Activated T-helper 2 cell treated with anti-CD3 and anti-CD28 coated beads, Interferon-gamma antibody, Interleukin-2, Interleukin-4, amounts not matched to agents 10 μg/mL and 5 μg/mL and 100 μg/mL, durations not matched to agents 14 hours and 24 hours and 36 hours (primary cell): ENCODE results near the gene ITCH. TPM values are rescaled to one million over a fixed set of nuclear protein-coding genes. Genes with fewer than 3 reads are reported as not detected.
A peak's percentile ranks its signal among the peaks of the same experiment; 100 is the strongest.
"Not testable (repeated sequence)": the region's sequence is repeated elsewhere in the genome, so short reads cannot be mapped to it uniquely, and the experiment has no call there.

Experiments used
- DNase-seq: peaks from one replicate; pipeline ENCODE4 v3.0.0; 2021; ENCODE audit warnings: low spot score
- H3K27ac Mint-ChIP-seq: one replicate; pipeline ENCODE4 v1.8.0; 2021; ENCODE audit warnings: mixed read lengths
- H3K27me3 Mint-ChIP-seq: one replicate; pipeline ENCODE4 v1.8.0; 2021; ENCODE audit warnings: low read depth, mixed read lengths
- H3K36me3 Mint-ChIP-seq: one replicate; pipeline ENCODE4 v1.8.0; 2021; ENCODE audit warnings: low read depth, mixed read lengths
- H3K4me1 Mint-ChIP-seq: one replicate; pipeline ENCODE4 v1.8.0; 2021; ENCODE audit warnings: low read depth, mixed read lengths
- H3K4me3 Mint-ChIP-seq: one replicate; pipeline ENCODE4 v1.8.0; 2021; ENCODE audit warnings: low read depth, mild to moderate bottlenecking, moderate library complexity, mixed read lengths
- H3K9me3 Mint-ChIP-seq: one replicate; pipeline ENCODE4 v1.8.0; 2021; ENCODE audit warnings: mixed read lengths
- intact Hi-C: fragments of 100-400 bp; cut with micrococcal nuclease; formaldehyde crosslinking; loops from one replicate; pipeline ENCODE4 v1.15.1; 2023
- total RNA-seq: library from RNA; stranded (reverse); gene quantifications from 2 replicates; pipeline ENCODE4 v1.2.3, GENCODE V29; 2022

Gene ITCH
- total RNA-seq, 1 donor from 2014 or later: 53.0 TPM

DNA sequence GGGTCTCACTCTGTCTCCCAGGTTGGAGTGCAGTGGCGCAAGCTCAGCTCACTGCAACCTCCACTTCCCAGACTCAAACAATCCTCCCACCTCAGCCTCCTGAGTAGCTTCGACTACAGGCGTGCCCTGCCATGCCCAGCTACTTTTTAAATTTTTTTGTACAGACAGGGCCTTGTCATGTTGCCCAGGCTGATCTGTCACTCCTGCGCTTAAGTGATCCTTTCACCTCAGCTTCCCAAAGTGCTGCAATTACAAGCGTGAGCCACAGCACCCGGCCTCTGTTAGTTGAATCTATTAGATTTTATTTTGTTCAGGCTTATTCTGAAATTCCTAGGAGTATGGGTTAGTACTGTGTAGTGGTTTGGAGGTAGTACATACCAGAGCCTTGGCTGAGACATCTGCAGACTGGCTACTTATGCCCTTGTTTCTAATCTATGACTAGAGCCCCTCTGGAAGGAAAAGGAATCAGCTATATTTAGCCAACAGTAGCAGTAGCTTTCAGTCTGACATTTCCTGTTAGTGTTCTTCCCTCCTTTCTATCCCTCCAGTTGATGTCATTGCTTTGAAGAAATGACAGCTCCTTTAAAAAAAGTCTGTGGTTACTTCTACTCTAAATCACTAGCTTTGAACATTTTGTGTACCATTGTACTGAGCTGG is 74.4 kb downstream of the ITCH start:
- intact Hi-C loops: loop anchor here (10.0 kb wide), 1 partner anchor 123 kb away; no protein-coding TSS in a partner anchor
- DNase-seq: no peak
- Mint-ChIP-seq H3K4me3 (no peak overlapping the region), H3K36me3 (peaks cover 39% of the 10 kb centered on the region), H3K27ac (peak overlapping the region; percentile 12), H3K9me3 (no peaks in the 10 kb centered on the region), H3K27me3 (no peaks in the 10 kb centered on the region), H3K4me1 (peaks cover 13% of the 10 kb centered on the region)

DNA sequence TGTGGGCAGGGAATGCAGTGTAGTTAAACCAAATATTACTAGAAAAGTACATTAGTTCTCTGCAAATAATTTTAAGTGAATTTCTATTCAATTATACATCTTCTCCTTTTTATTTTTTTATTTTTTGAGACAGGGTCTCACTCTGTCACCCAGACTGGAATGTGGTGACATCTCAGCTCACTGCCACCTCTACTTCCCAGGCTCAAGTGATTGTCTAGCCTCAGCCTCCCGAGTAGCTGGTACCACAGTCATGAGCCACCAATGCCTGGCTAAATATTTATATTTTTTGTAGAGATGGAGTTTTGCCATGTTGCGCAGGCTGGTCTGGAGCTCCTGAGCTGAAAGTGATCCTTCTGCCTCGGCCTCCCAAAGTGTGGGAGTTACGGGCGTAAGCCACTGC is 76.1 kb downstream of the ITCH start:
- no peak for DNase-seq
- Mint-ChIP-seq H3K27me3 (no peaks in the 10 kb centered on the region), H3K4me3 (no peak overlapping the region), H3K36me3 (peaks cover 45% of the 10 kb centered on the region), H3K4me1 (peaks cover 13% of the 10 kb centered on the region), H3K27ac (no peak overlapping the region), H3K9me3 (no peaks in the 10 kb centered on the region)
- intact Hi-C loops: loop anchor here (10.0 kb wide), 1 partner anchor 124 kb away; no protein-coding TSS in a partner anchor

GRCh38 chr20:34441423-34441822 is 78.3 kb downstream of the ITCH start:
- DNase-seq, H3K27me3 Mint-ChIP-seq, intact Hi-C loops, H3K4me3 Mint-ChIP-seq, H3K9me3 Mint-ChIP-seq, H3K27ac Mint-ChIP-seq: not testable (repeated sequence)
- Mint-ChIP-seq H3K36me3 (peaks cover 58% of the 10 kb centered on the region), H3K4me1 (peaks cover 13% of the 10 kb centered on the region)

- Mint-ChIP-seq H3K9me3 (no peaks in the 10 kb centered on the region), H3K27me3 (no peaks in the 10 kb centered on the region), H3K4me1 (peaks cover 4% of the 10 kb centered on the region), H3K4me3 (no peak overlapping the region), H3K27ac (no peak overlapping the region), H3K36me3 (peaks cover 64% of the 10 kb centered on the region)
- intact Hi-C loops: no loop called here
- no peak for DNase-seq
Observed at GRCh38 chr20:34443546-34443945, 80.5 kb downstream of the ITCH start.

GRCh38 chr20:34445177-34446065 is 82.3 kb downstream of the ITCH start:
- peaks cover 10% of the 10 kb centered on the region for H3K4me1 Mint-ChIP-seq
- H3K27ac Mint-ChIP-seq: no peak overlapping the region
- intact Hi-C loops: no loop called here
- H3K9me3 Mint-ChIP-seq: no peaks in the 10 kb centered on the region
- DNase-seq: no peak
- no peaks in the 10 kb centered on the region for H3K27me3 Mint-ChIP-seq
- peaks cover 70% of the 10 kb centered on the region for H3K36me3 Mint-ChIP-seq
- H3K4me3 Mint-ChIP-seq: no peak overlapping the region

DNA sequence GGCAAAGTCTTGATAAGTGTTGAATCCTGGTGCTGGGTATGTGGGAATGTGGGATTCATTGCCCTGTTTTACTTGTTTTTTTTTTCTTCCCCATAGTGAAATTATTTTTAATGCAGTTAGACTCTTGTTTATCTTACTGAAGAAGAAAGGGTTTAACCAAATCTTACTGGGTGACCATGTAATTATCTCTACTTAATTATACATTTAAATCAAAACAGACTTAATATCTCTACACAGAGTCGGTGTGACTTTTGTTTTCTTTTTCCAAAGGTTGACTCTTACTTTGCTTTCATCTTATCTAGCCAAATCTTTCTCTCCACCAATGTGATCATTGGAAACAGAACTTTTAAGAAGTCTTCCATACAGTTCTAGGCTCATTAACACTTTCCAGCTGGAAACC is 85.4 kb downstream of the ITCH start:
- Mint-ChIP-seq H3K9me3 (no peaks in the 10 kb centered on the region), H3K36me3 (peaks cover 75% of the 10 kb centered on the region), H3K4me1 (peaks cover 16% of the 10 kb centered on the region), H3K27ac (no peak overlapping the region), H3K27me3 (no peaks in the 10 kb centered on the region), H3K4me3 (no peak overlapping the region)
- DNase-seq: no peak
- intact Hi-C loops: no loop called here

- DNase-seq: no peak
- Mint-ChIP-seq H3K27me3 (no peaks in the 10 kb centered on the region), H3K36me3 (peaks cover 67% of the 10 kb centered on the region), H3K4me3 (no peak overlapping the region), H3K4me1 (peaks cover 16% of the 10 kb centered on the region), H3K9me3 (no peaks in the 10 kb centered on the region), H3K27ac (no peak overlapping the region)
- intact Hi-C loops: no loop called here
Observed at GRCh38 chr20:34449674-34450592, 86.9 kb downstream of the ITCH start.

GRCh38 chr20:34452281-34452982 is 89.4 kb downstream of the ITCH start:
- DNase-seq: no peak
- Mint-ChIP-seq H3K4me3 (no peak overlapping the region), H3K9me3 (no peaks in the 10 kb centered on the region), H3K4me1 (peaks cover 13% of the 10 kb centered on the region), H3K27me3 (no peaks in the 10 kb centered on the region), H3K27ac (no peak overlapping the region), H3K36me3 (peaks cover 47% of the 10 kb centered on the region)
- intact Hi-C loops: no loop called here

DNA sequence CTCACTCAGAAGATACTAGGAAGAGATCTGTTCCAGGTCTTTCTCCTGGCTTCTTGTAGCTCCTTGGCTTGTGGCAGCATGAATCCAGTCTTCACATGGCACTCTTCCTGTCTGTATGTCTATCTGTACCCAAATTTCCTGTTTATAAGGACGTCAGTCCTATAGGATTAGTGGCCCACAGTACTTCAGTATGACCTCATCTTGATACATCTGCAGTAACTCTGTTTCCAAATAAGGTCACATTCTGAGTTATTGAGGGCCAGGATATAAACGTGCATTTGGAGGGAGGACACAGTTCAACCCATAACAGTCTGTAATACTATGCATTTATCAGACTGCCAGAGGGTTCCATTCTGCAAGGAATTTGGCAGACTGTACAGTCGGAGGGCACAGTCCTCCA is 95.6 kb downstream of the ITCH start:
- Mint-ChIP-seq H3K27me3 (no peaks in the 10 kb centered on the region), H3K4me3 (no peak overlapping the region), H3K9me3 (no peaks in the 10 kb centered on the region), H3K27ac (no peak overlapping the region), H3K36me3 (peaks cover 42% of the 10 kb centered on the region), H3K4me1 (peaks cover 1% of the 10 kb centered on the region)
- DNase-seq: no peak
- intact Hi-C loops: no loop called here

- H3K9me3 Mint-ChIP-seq: no peaks in the 10 kb centered on the region
- H3K4me1 Mint-ChIP-seq: peaks cover 1% of the 10 kb centered on the region
- H3K27me3 Mint-ChIP-seq: no peaks in the 10 kb centered on the region
- H3K4me3 Mint-ChIP-seq: no peak overlapping the region
- no peak overlapping the region for H3K27ac Mint-ChIP-seq
- intact Hi-C loops: no loop called here
- no peak for DNase-seq
- H3K36me3 Mint-ChIP-seq: peaks cover 46% of the 10 kb centered on the region
Observed at GRCh38 chr20:34459209-34459897, 96.3 kb downstream of the ITCH start.

- Mint-ChIP-seq H3K4me3 (no peak overlapping the region), H3K9me3 (no peaks in the 10 kb centered on the region), H3K36me3 (peaks cover 58% of the 10 kb centered on the region), H3K4me1 (peaks cover 1% of the 10 kb centered on the region), H3K27me3 (no peaks in the 10 kb centered on the region), H3K27ac (no peak overlapping the region)
- no peak for DNase-seq
- intact Hi-C loops: no loop called here
Observed at GRCh38 chr20:34461779-34462087, 98.7 kb downstream of the ITCH start.

- no peaks in the 10 kb centered on the region for H3K27me3 Mint-ChIP-seq
- H3K4me1 Mint-ChIP-seq: no peaks in the 10 kb centered on the region
- no peak overlapping the region for H3K4me3 Mint-ChIP-seq
- no peak for DNase-seq
- no peaks in the 10 kb centered on the region for H3K9me3 Mint-ChIP-seq
- no peak overlapping the region for H3K27ac Mint-ChIP-seq
- H3K36me3 Mint-ChIP-seq: peaks cover 40% of the 10 kb centered on the region
- intact Hi-C loops: no loop called here
Observed at GRCh38 chr20:34468951-34469350, 105.9 kb downstream of the ITCH start.
